GM18498 (cell line): Measurements from ENCODE around the gene PLA2G4B.

Source experiments
- ATAC-seq: cut with Tn5 transposase; IDR thresholded peaks from one replicate; pipeline ENCODE4 v1.9.1; 2021; ENCODE audit warnings: mild to moderate bottlenecking, moderate library complexity; ENCODE audit not compliant: unreplicated experiment

PLA2G4B gene

GRCh38 chr15:41883484-41883825, 44.8 kb downstream of the PLA2G4B start:
- no peak for ATAC-seq

GRCh38 chr15:41884458-41884857, 45.8 kb downstream of the PLA2G4B start:
- no peak for ATAC-seq

GRCh38 chr15:41885321-41885720, 46.7 kb downstream of the PLA2G4B start:
- ATAC-seq, result no peak

- no peak for ATAC-seq
Measured at GRCh38 chr15:41885841-41886240, 47.2 kb downstream of the PLA2G4B start.

- ATAC-seq, result no peak
Measured at GRCh38 chr15:41886741-41887140, 48.1 kb downstream of the PLA2G4B start.

- no peak for ATAC-seq
Measured at GRCh38 chr15:41887161-41887560, 48.5 kb downstream of the PLA2G4B start.

- ATAC-seq, result no peak
Measured at GRCh38 chr15:41887893-41888292, 49.2 kb downstream of the PLA2G4B start.

- ATAC-seq, result no peak
Measured at GRCh38 chr15:41888662-41889253, 50.1 kb downstream of the PLA2G4B start.

- no peak for ATAC-seq
Measured at GRCh38 chr15:41890050-41890690, 51.5 kb downstream of the PLA2G4B start.

GRCh38 chr15:41891226-41891625, 52.6 kb downstream of the PLA2G4B start:
- no peak for ATAC-seq

GRCh38 chr15:41891946-41892345, 53.3 kb downstream of the PLA2G4B start:
- ATAC-seq, result no peak

GRCh38 chr15:41892621-41893421, 54.2 kb downstream of the PLA2G4B start:
- no peak for ATAC-seq

GRCh38 chr15:41893422-41894250, 55.0 kb downstream of the PLA2G4B start, which contains the start of gene SPTBN5:
Gene SPTBN5 (minus strand): TSS chr15:41894053. CDS start chr15:41893497, 556 bp downstream.
- ATAC-seq, result no peak

GRCh38 chr15:41894251-41894790, 55.7 kb downstream of the PLA2G4B start:
- ATAC-seq, result peak; percentile 4

GRCh38 chr15:41894791-41895463, 56.3 kb downstream of the PLA2G4B start:
- ATAC-seq, result peak; percentile 95

- no peak for ATAC-seq
Measured at GRCh38 chr15:41895491-41895890, 56.8 kb downstream of the PLA2G4B start.

GRCh38 chr15:41895957-41896356, 57.3 kb downstream of the PLA2G4B start:
- ATAC-seq, result no peak

- ATAC-seq, result no peak
Measured at GRCh38 chr15:41896566-41896965, 57.9 kb downstream of the PLA2G4B start.

GRCh38 chr15:41897363-41897799, 58.7 kb downstream of the PLA2G4B start:
- no peak for ATAC-seq
